HG03469 (cell line): Measurements from ENCODE around the gene GGTLC3.
"Not testable (repeated sequence)": the region's sequence is repeated elsewhere in the genome, so short reads cannot be mapped to it uniquely, and the experiment has no call there.

Source experiments
- ATAC-seq: cut with Tn5 transposase; IDR thresholded peaks from one replicate; pipeline ENCODE4 v1.9.1; 2021; ENCODE audit warnings: mild to moderate bottlenecking, moderate library complexity, moderate number of reproducible peaks; ENCODE audit not compliant: unreplicated experiment

Gene GGTLC3

GRCh38 chr22:18522762-18523161, 4.8 kb upstream of the GGTLC3 start:
- ATAC-seq = not testable (repeated sequence)

DNA sequence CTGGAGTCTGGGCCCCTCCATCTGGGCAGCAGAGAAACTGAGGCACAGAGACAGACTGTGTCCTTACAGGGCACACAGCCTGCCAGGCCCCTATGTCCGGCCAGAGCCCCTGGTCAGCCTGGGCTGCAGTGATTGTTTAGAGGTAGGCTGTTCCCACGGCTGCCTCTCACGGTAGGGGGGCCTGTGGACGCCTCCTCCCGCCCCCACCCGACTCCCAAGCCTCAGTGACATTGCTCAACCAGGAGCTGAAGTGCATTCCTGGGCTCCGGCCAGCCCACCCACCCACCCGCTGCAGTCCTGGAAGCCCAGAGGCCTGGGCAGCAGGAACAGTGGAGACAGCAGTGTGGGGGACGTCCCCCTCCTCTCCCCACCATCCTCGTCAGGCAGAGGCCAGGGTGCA, 4.5 kb downstream of the GGTLC3 start:
- ATAC-seq = not testable (repeated sequence)

- not testable (repeated sequence) for ATAC-seq
Observed at GRCh38 chr22:18512378-18512777, 5.6 kb downstream of the GGTLC3 start.

DNA sequence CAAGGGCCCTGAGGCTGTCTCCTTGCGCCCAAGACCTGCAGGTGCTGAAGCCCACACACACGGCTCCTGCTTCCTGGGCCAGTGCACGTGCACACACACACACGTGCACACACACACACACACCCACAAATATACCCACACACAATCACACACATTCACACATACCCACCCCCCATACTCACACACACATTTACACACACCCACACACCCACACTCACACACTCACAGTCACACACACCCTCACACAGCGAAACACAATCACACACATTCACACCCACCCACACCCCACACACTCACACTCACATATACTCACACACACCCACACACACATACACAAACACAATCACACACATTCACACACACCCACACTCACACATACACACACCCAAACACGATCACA, 6.6 kb downstream of the GGTLC3 start:
- ATAC-seq = not testable (repeated sequence)

DNA sequence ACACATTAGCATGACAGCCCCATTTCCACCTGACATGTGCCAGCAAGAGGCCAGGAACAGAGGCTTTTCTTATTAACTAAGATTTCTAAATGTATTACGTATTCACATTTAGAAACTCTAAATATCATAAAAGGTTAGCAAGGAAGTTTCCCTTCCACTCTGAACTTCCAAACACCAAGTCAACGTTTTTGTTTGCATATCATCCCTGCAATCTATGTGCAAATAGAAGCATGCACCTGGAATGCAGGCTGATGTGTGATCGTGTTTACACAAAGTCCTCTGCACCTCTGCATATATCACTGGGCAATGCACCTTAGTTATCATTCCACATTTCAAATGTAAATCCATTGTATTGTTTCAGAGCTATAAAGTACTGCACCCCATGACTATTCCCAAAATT, 21.7 kb downstream of the GGTLC3 start:
- ATAC-seq = not testable (repeated sequence)
